A549 (cell line): Measurements from ENCODE around the gene TCHP. TPM values are rescaled to one million over a fixed set of nuclear protein-coding genes. Genes with fewer than 3 reads are reported as not detected.

ENCODE experiments used
- ATAC-seq, 2 experiments: fragments of 200-7000 bp in 1 of 2; fragments of >200 bp in 1 of 2; cut with Nextera tagmentation in 1 of 2; cut with Tn5 transposase in 1 of 2; 3 replicates each; pipeline versions ENCODE4 v1.8.0 to v1.9.1; 2018 to 2020; ENCODE audit warnings: mild to moderate bottlenecking in 1 of 2, moderate library complexity in 1 of 2
- CTCF ChIA-PET: fragments of 300-600 bp; sonication (Branson Sonifier 250); formaldehyde crosslinking; extraction: SDS; loops from one replicate; lab custom pipeline; 2021; ENCODE audit warnings: antibody characterized with exemption, inconsistent platforms; lab: Yijun Ruan, JAX
- POLR2A ChIA-PET: fragments of 350-600 bp; formaldehyde crosslinking; extraction: SDS; loops from one replicate; lab custom pipeline; 2021; ENCODE audit warnings: antibody characterized with exemption, inconsistent platforms; lab: Yijun Ruan, JAX
- DNase-seq, 2 experiments: peaks; one replicate each; pipeline versions ENCODE4 v3.0.0 to v3.0.0-alpha.2; 2011 to 2016; ENCODE audit warnings: low read depth in 1 of 2, low spot score in 1 of 2
- FAIRE-seq: peaks from 2 replicates; lab custom pipeline; 2011; peaks lifted over from hg19 to GRCh38; lab: Jason Lieb, UNC
- H3K27ac ChIP-seq, 2 experiments: fragments of >200 bp; sonication (Bioruptor Twin); formaldehyde crosslinking; 3 replicates each; pipeline ENCODE4 v1.5.1; 2016 to 2017
- H3K4me1 ChIP-seq: fragments of >200 bp; sonication (Bioruptor Twin); formaldehyde crosslinking; 3 replicates; pipeline ENCODE4 v1.6.1; 2016
- H3K4me2 ChIP-seq: fragments of >200 bp; sonication (Bioruptor Twin); formaldehyde crosslinking; 3 replicates; pipeline ENCODE4 v1.6.1; 2016
- H3K4me3 ChIP-seq: fragments of >200 bp; sonication (Bioruptor Twin); formaldehyde crosslinking; 3 replicates; pipeline ENCODE4 v1.5.1; 2016
- H3K9me3 ChIP-seq: fragments of >200 bp; sonication (Bioruptor Twin); formaldehyde crosslinking; 3 replicates; pipeline ENCODE4 v1.6.1; 2016
- BHLHE40 ChIP-seq: IDR thresholded peaks from 2 replicates; pipeline ENCODE4 v1.6.1; 2012; ENCODE audit warnings: low read depth, low read length, inconsistent platforms
- CBX2 ChIP-seq: fragments of 200-600 bp; sonication (generic); IDR thresholded peaks from 2 replicates; pipeline ENCODE4 v1.6.1; 2016; ENCODE audit warnings: low read depth, mild to moderate bottlenecking, borderline replicate concordance
- CBX8 ChIP-seq: fragments of 200-600 bp; sonication (generic); IDR thresholded peaks from 2 replicates; pipeline ENCODE4 v1.6.1; 2016
- CHD4 ChIP-seq: fragments of 200-600 bp; sonication (generic); IDR thresholded peaks from 2 replicates; pipeline ENCODE4 v1.6.1; 2016; ENCODE audit warnings: antibody characterized with exemption, mild to moderate bottlenecking, borderline replicate concordance
- CTCF ChIP-seq: fragments of >200 bp; sonication (Bioruptor Twin); formaldehyde crosslinking; IDR thresholded peaks from 3 replicates; pipeline ENCODE4 v1.5.1; 2016
- E2F6 ChIP-seq: IDR thresholded peaks from 2 replicates; pipeline ENCODE4 v1.6.1; 2012; ENCODE audit warnings: low read depth, borderline replicate concordance
- ESRRA ChIP-seq: fragments of 150-350 bp; IDR thresholded peaks from 2 replicates; pipeline ENCODE4 v1.6.1; 2014; ENCODE audit warnings: mild to moderate bottlenecking, low read length, borderline replicate concordance
- FOSB ChIP-seq: fragments of 250-450 bp; sonication (Bioruptor Pico); IDR thresholded peaks from 2 replicates; pipeline ENCODE4 v1.5.0; 2020; ENCODE audit warnings: mild to moderate bottlenecking, moderate library complexity
- HOXA7 ChIP-seq: fragments of 250-450 bp; sonication (Bioruptor Pico); IDR thresholded peaks from 2 replicates; pipeline ENCODE4 v1.5.0; 2020; ENCODE audit warnings: mild to moderate bottlenecking, moderate library complexity
- KDM5A ChIP-seq: fragments of 200-600 bp; sonication (generic); IDR thresholded peaks from 2 replicates; pipeline ENCODE4 v1.6.1; 2016; ENCODE audit warnings: antibody characterized with exemption, mild to moderate bottlenecking
- NPAS2 ChIP-seq: fragments of 250-450 bp; sonication (Bioruptor Pico); IDR thresholded peaks from 2 replicates; pipeline ENCODE4 v1.8.0; 2022; ENCODE audit warnings: mild to moderate bottlenecking, moderate library complexity, borderline replicate concordance
- NR3C1 ChIP-seq: fragments of >200 bp; sonication (Bioruptor Twin); formaldehyde crosslinking; IDR thresholded peaks from 3 replicates; pipeline ENCODE4 v1.6.1; 2017
- PBX3 ChIP-seq: IDR thresholded peaks from 2 replicates; pipeline ENCODE4 v1.6.1; 2012
- PHF8 ChIP-seq: fragments of 200-600 bp; sonication (generic); IDR thresholded peaks from 2 replicates; pipeline ENCODE4 v1.6.1; 2016; ENCODE audit warnings: low read depth, mild to moderate bottlenecking, antibody characterized with exemption, moderate library complexity, borderline replicate concordance
- POLR2AphosphoS2 ChIP-seq: conservative IDR thresholded peaks from 2 replicates; pipeline ENCODE4 v1.6.1; 2012; ENCODE audit warnings: low read length, improper control_type of control experiment, inconsistent platforms
- RARB ChIP-seq: fragments of 250-450 bp; sonication (Bioruptor Pico); IDR thresholded peaks from 2 replicates; pipeline ENCODE4 v1.8.0; 2021; ENCODE audit warnings: mild to moderate bottlenecking, moderate library complexity
- ZSCAN20 ChIP-seq: fragments of 250-450 bp; sonication (Bioruptor Pico); IDR thresholded peaks from 2 replicates; pipeline ENCODE4 v1.8.0; 2022; ENCODE audit warnings: mild to moderate bottlenecking, moderate library complexity
- WGBS: methylation state at CpG from one replicate; pipeline ENCODE4 v1.1.6; 2017; ENCODE audit errors: missing lambda C conversion rate; 5-methylcytosine and 5-hydroxymethylcytosine counted together
- polyA plus RNA-seq, 4 experiments: library from polyadenylated mRNA; depleted of rRNA in 3 of 4; stranded (reverse); fragments of >200 nt; fragmentation: RNase III in 1 of 4; extraction: RNeasy Plus Mini Kit Qiagen cat#74134 plus additional on column Dnase treatment in 1 of 4; gene quantifications; 2 replicates in 3 of 4; 3 replicates in 1 of 4; pipeline ENCODE4 v1.2.3, GENCODE V29; 2011 to 2017
- small RNA-seq, 6 experiments: library from RNA; depleted of rRNA; stranded (forward); fragments of <200 nt; gene quantifications; one replicate each; pipeline ENCODE3, GENCODE V24; 2012
- TF ChIP-seq, protein P1 (sequence below): fragments of >200 bp; sonication (Bioruptor Twin); formaldehyde crosslinking; IDR thresholded peaks from 3 replicates; pipeline ENCODE4 v1.6.1; 2016
- TF ChIP-seq, protein P2 (sequence below): fragments of 450-650 bp; IDR thresholded peaks from 2 replicates; pipeline ENCODE4 v1.6.1; 2014; ENCODE audit warnings: antibody characterized with exemption

TCHP gene
- polyA plus RNA-seq, 2 of the 4 experiments (the other 2 are of a cell fraction) = 18.4 to 33.4 TPM

GRCh38 chr12:109966546-109966945 lies 66.5 kb downstream of the TCHP start:
- WGBS = 83% methylated on average over 4 of the region's 4 CpGs
- H3K9me3 ChIP-seq = no peaks in the 10 kb centered on the region
- TF ChIP-seq RARB (CRISPR knock-in tag) = no peak
- no peak for TF ChIP-seq CTCF
- no peak for TF ChIP-seq POLR2AphosphoS2
- TF ChIP-seq ZSCAN20 (CRISPR knock-in tag) = no peak
- TF ChIP-seq E2F6 = no peak
- TF ChIP-seq, protein P1, sequence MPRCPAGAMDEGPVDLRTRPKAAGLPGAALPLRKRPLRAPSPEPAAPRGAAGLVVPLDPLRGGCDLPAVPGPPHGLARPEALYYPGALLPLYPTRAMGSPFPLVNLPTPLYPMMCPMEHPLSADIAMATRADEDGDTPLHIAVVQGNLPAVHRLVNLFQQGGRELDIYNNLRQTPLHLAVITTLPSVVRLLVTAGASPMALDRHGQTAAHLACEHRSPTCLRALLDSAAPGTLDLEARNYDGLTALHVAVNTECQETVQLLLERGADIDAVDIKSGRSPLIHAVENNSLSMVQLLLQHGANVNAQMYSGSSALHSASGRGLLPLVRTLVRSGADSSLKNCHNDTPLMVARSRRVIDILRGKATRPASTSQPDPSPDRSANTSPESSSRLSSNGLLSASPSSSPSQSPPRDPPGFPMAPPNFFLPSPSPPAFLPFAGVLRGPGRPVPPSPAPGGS = no peak
- TF ChIP-seq, protein P2, sequence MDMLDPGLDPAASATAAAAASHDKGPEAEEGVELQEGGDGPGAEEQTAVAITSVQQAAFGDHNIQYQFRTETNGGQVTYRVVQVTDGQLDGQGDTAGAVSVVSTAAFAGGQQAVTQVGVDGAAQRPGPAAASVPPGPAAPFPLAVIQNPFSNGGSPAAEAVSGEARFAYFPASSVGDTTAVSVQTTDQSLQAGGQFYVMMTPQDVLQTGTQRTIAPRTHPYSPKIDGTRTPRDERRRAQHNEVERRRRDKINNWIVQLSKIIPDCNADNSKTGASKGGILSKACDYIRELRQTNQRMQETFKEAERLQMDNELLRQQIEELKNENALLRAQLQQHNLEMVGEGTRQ = no peak
- no peak for TF ChIP-seq NR3C1
- no peak for TF ChIP-seq CBX2
- no peak for TF ChIP-seq PHF8
- no peak for TF ChIP-seq KDM5A
- TF ChIP-seq CBX8 = no peak
- TF ChIP-seq NPAS2 (CRISPR knock-in tag) = no peak
- no peak for TF ChIP-seq BHLHE40
- no peak for TF ChIP-seq PBX3
- TF ChIP-seq CHD4 = no peak
- no peak for TF ChIP-seq FOSB
- TF ChIP-seq ESRRA = no peak
- H3K4me1 ChIP-seq = no peaks in the 10 kb centered on the region
- ATAC-seq (no peak), DNase-seq (no peak), FAIRE-seq (no peak)
- CTCF ChIA-PET = no interaction called here
- H3K27ac ChIP-seq = no peak overlapping the region
- H3K4me2 ChIP-seq = no peak overlapping the region
- POLR2A ChIA-PET = no interaction called here
- H3K4me3 ChIP-seq = no peak overlapping the region

DNA sequence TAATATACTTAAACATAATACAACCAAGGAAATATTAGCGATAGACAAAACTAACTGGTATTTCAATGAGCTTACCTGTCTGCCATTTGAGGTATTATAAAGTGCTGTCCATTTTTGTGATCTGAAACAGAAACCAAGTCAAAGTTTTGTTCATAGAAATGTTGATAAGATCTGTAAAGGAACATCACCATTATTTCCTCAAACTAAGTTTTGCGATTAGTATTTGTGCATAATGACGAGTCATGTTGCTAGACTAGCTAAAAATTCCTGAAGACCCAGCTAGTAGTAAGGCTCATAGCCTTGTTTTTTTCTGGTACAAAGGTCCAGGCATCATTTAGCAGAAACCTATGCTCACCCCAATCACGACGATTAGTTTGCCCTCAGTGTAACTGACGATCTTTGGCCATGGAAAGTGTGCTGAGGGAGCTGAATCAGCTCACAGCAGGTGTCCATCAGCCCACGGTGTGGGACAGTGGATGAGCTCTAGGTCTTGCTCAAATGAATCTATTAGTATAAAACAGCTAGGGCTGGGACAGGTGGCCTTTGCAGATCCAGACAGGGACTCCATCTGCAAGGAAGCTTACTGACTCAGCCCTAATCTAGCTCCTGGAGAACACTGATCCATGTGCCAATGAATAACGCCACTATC lies 67.4 kb downstream of the TCHP start:
- CTCF ChIA-PET = interaction anchor here (0.5 kb wide), 1 partner anchor 9 kb away, joined by 4 read pairs; no protein-coding TSS in a partner anchor
- DNase-seq (no peak), FAIRE-seq (peak; percentile 56), ATAC-seq (peak; percentile 24 to 54; a peak in 4 of 6 replicates)
- Histone ChIP-seq H3K4me2 (no peak overlapping the region), H3K27ac (no peak overlapping the region; a peak in 1 of 6 replicates), H3K4me3 (no peak overlapping the region)
- TF ChIP-seq PHF8 = no peak
- TF ChIP-seq HOXA7 (CRISPR knock-in tag) = no peak
- TF ChIP-seq, all 56 proteins: peak for 0
- 70% methylated on average over 8 of the region's 8 CpGs for WGBS
- Histone ChIP-seq H3K9me3 (no peaks in the 10 kb centered on the region), H3K4me1 (no peaks in the 10 kb centered on the region)
- POLR2A ChIA-PET = no interaction called here

Small RNA genes within 50 kb of the gene (small RNA-seq; reads per million reads assigned to genes)
- 0 reads per million in 6 experiments for gene RN7SL441P

Other genes with a start within 250 kb of the TCHP start
- gene FAM222A, start 186.4 kb upstream of the TCHP start, polyA plus RNA-seq (2011; rRNA removed) = 0.97 and 0.98 TPM in 2 replicates
- gene FAM222A, start 186.4 kb upstream of the TCHP start, polyA plus RNA-seq (2017; fragmentation: RNase III; extraction: RNeasy Plus Mini Kit Qiagen cat#74134 plus additional on column Dnase treatment) = 3.0 to 3.3 TPM (median 3.2 TPM) in 3 replicates
- gene TRPV4, start 66.9 kb upstream of the TCHP start, polyA plus RNA-seq (2011; rRNA removed) = 0.37 and 0.52 TPM in 2 replicates
- 0.05 to 0.15 TPM (median 0.09 TPM) in 3 replicates for gene TRPV4, start 66.9 kb upstream of the TCHP start, polyA plus RNA-seq (2017; fragmentation: RNase III; extraction: RNeasy Plus Mini Kit Qiagen cat#74134 plus additional on column Dnase treatment)
- 18.8 and 19.2 TPM in 2 replicates for gene GLTP, start 19.7 kb upstream of the TCHP start, polyA plus RNA-seq (2011; rRNA removed)
- gene GLTP, start 19.7 kb upstream of the TCHP start, polyA plus RNA-seq (2017; fragmentation: RNase III; extraction: RNeasy Plus Mini Kit Qiagen cat#74134 plus additional on column Dnase treatment) = 16.7 to 16.9 TPM (median 16.9 TPM) in 3 replicates
- gene GIT2, start 96.1 kb downstream of the TCHP start, polyA plus RNA-seq (2011; rRNA removed) = 38.0 and 44.3 TPM in 2 replicates
- 17.9 to 19.1 TPM (median 18.5 TPM) in 3 replicates for gene GIT2, start 96.1 kb downstream of the TCHP start, polyA plus RNA-seq (2017; fragmentation: RNase III; extraction: RNeasy Plus Mini Kit Qiagen cat#74134 plus additional on column Dnase treatment)
- gene ANKRD13A, start 99.2 kb downstream of the TCHP start, polyA plus RNA-seq (2011; rRNA removed) = 19.8 and 23.8 TPM in 2 replicates
- gene ANKRD13A, start 99.2 kb downstream of the TCHP start, polyA plus RNA-seq (2017; fragmentation: RNase III; extraction: RNeasy Plus Mini Kit Qiagen cat#74134 plus additional on column Dnase treatment) = 11.5 to 13.0 TPM (median 12.1 TPM) in 3 replicates
- 22.6 and 23.1 TPM in 2 replicates for gene C12orf76, start 148.2 kb downstream of the TCHP start, polyA plus RNA-seq (2011; rRNA removed)
- gene C12orf76, start 148.2 kb downstream of the TCHP start, polyA plus RNA-seq (2017; fragmentation: RNase III; extraction: RNeasy Plus Mini Kit Qiagen cat#74134 plus additional on column Dnase treatment) = 12.4 to 14.5 TPM (median 13.3 TPM) in 3 replicates
- gene IFT81, start 224.1 kb downstream of the TCHP start, polyA plus RNA-seq (2011; rRNA removed) = 39.7 and 73.4 TPM in 2 replicates
- 40.7 to 41.6 TPM (median 40.7 TPM) in 3 replicates for gene IFT81, start 224.1 kb downstream of the TCHP start, polyA plus RNA-seq (2017; fragmentation: RNase III; extraction: RNeasy Plus Mini Kit Qiagen cat#74134 plus additional on column Dnase treatment)